HG03565 (cell line): ENCODE results near the gene DUSP10.

Experiments used
- ATAC-seq: cut with Tn5 transposase; IDR thresholded peaks from one replicate; pipeline ENCODE4 v1.9.1; 2021; ENCODE audit warnings: mild to moderate bottlenecking, moderate library complexity; ENCODE audit not compliant: unreplicated experiment

Gene DUSP10

DNA sequence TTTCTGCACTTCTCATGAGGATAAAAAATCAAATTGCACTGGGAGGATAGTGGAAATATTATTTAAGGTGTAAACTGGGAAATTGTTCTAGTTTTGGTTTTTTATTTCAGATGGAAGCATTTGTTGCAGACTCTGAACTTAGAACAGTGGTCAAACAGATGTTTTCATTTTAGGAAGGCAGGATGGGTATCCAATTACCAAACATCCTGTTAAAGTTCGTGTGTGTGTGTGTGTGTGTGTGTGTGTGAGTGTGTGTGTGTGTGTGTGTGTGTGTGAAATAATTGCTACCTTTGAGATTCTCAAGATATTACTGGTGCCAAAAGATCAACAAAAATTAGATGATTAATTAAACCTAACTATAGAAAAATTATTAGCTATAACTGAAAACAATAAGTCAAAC lies 24.3 kb upstream of the DUSP10 start:
- ATAC-seq, result no peak

DNA sequence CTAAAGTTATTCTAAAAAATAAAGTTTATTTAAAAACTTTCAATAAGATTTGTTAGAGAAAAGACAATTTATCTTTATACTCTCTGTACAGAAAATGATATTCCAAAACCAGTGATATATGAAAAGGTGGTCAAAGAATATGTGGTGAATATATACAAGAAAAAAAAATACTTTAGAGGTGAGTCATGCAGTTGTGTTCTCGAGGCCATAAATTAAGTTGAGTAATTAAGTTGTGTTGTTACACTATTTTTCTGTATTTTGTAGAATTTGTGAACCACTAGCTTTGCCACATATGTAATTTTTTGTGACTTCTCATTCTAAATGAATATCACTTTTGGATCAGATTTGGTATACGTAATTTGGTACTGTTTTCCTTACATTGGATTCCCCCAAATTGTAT lies 23.6 kb upstream of the DUSP10 start:
- ATAC-seq, result no peak

DNA sequence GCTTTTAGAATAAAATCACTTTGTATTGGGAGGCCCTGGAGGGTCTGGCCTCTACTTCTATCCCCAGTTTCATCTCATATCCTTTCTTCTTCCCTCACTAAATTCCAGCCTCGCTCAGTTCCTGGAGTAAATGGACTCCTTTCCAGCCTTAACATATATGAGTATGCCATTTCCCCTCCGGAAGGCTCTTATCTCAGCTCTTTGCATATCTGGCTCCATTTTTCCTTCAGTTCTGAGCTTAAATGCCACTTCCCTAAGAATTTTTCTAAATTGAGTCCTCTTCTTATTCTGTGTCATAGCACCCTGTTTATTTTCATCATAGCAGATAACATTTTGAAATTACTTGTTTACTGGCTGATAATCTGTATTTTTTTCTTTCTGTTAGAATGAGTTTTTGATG lies 20.2 kb upstream of the DUSP10 start:
- no peak for ATAC-seq

DNA sequence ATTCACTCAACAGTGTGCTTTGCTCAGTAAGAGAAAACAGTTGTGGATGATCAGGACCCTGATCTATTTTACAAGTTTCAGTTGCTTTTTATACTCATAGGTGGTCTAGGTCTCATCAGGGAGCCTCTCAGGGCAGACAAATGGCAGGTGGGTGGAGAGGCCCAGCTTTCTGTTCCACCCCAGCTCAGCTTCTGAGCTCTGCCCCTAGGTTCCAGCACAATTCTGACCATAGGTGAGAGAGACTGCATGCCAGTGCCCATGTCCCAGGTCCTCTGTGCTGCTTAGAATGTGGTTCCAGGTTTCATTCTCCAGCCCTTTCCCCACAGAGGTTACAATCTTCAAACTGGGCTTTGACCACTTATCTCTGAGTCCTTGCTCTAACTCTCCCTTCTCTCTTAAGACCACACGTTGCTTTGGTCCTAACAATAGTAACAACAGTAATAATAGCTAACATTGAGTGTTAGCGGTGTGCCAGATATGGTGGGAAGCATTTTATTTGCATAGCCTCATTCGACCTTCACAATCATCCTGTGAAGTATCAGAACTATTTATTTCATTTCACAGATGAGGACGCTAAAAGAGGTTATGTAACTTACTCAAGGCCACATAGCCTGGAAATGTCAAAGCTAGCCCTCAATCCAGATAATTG lies 19.6 kb upstream of the DUSP10 start:
- ATAC-seq, result peak; percentile 57

DNA sequence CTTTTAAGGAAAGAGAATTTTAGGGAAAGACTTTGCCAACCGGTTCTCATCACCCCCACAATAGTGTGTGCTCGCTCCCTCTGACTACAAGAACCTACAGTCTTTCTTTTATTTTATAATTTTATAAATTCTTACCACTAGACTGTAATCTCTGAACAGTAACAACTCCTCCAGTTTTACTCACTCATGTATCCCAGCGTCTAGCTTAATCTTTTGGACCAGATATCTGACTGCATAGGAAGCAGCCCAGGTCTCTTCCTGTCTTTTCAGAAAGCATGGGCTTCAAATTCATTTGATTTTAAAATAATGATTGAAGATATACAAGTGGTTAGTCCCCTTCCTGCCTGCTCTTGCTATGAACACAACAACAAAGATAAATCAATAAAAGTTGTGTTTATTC lies 19.0 kb upstream of the DUSP10 start:
- ATAC-seq, result no peak

DNA sequence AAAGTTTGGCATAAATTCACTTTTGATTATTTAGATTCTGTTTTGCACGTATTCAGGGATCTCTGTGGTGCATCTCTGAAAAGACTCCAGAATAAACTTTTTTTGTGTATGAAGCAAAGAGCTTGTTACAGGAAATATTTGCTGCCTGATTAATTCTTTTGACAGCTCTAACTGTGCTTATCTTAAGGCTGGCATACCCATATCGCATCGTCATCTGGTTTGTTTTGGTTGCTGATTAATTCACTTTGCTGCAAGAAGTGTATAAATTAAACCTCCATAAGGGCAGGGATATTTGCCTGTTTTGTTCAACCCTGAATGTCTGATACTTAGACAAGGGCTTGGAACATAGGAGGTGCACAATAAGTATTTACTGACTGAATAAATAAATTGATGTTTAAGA lies 17.5 kb upstream of the DUSP10 start:
- ATAC-seq, result no peak

DNA sequence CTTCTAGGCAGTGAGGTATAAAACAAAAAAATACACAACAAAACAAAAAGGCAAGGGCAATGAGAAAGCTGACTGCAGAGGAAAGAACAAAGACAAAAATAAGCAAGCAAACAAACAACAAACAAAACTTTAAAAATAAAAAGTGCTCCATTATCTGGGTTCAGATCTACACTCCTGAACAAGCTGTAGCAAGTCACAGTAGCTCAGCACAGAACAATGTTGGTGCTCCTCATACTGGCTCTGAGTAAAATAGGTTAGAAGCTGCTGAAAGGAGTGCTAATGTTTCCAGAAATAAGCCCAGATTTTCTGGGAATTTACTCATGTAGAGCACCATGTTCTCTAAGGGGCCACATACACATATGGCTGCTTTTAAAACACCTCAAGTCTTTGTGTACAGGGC lies 16.6 kb upstream of the DUSP10 start:
- ATAC-seq, result no peak

DNA sequence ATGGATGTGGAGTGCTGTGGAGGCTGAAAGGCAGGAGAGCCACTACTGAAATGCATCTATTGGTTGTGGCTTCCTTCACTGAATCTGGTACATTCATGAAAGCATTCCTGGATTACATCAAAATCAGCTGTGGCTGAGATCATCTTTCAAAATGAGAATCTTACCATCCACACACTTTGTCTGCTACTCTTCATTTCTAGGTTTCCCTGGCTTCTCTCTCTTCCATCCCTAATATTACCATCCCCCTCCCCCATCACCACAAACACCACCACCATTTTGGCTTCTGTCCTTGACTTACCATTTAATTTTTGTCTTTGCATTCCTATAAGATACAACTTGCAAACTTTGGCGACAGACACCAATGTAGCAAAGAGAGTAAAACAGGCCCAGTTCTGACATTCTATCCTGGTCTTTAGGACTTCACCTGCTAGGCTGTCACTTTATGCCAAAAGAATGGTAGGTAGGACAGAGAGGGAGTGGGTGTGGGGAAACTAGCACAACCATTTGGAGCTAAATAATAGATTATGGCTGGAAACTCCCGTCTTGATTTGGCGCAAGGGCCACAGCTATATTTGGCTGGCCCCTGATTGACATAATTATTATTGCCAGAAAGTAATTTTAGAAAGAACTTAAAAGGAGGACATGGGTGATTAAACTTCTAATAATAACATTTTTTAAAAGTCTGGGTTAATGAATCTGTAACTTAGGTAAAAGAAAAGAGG lies 15.1 kb upstream of the DUSP10 start:
- no peak for ATAC-seq

DNA sequence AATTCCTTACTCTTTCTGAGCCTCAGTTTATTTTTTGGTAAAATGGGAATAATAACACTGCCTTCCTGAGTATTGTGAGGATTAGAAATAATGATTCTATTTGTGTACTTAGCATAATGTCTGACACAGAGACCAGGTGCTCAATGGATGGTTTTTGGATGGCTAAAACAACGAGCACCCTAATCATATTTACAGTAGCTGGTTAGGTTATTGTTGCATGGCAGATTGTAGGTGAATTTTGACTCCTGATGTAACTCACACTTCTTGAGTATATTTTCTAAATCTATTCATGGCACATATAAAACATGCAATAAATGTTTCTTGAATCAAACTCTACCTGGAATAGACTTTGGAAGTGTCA lies 11.9 kb upstream of the DUSP10 start:
- ATAC-seq, result peak; percentile 21

DNA sequence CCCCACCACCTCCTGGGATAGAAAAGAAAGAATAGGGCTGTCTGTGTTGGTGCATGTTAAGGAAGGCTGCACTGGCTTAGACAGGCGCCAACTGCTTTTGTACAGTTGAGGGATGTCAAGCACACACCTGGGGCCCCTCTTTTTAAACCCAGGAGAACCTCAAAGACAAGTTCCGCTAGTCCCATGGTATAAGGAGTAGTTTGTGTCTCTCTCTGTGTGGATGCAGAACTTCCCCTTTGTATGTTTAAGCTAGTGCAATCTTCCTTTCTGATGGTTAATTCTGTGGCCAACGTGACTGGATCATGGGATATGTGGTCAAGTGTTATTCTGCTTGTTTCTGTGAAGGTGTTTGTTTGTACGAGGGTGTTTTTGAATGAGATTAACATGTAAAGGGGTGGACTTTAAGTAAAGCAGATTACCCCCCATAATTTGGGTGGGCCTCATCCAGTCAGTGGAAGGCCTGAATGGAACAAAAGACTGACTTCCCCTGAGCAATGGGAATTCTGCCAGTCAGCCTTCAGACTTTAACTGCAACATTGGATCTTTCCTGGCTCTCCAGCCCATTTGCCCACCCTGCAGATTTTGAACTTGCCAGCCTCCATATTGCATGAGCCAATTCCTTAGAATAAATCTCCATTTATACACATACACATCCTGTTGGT lies 9.5 kb upstream of the DUSP10 start:
- no peak for ATAC-seq

DNA sequence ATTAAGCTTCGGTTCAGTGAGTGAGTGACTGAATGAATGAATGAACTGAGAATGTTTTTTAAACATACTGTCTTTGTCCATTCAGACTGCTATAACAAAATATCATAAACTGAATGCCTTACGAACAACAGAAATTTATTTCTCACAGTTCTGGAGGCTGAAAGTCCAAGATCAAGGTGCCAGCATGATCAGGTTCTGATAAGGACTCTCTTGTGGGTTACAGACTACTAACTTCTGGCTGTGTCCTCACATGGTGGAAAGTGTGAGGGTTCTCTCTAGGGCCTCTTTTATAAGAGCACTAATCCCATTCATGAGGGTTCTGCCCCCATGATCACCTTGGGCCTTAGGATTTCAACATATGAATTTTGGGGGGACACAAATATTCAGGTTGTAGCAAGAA lies 7.1 kb upstream of the DUSP10 start:
- no peak for ATAC-seq

DNA sequence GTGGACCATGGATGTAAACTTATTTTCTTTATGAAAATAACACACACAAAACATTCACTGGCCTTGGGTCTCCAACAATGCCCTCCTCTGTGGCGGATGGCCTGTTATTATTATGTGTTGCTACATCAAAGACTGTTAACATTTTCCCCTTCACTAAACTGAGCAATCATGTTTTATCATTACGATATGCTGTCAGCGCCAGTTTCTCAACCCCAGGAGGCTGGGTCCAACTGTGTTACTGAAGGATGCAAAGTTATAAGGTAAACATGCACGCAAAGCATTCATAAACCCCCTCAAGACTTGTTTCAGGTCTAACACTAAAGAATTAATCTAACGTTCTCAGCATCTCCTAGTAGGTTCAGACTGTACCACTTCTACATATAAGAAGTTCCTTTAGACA lies 6.0 kb upstream of the DUSP10 start:
- no peak for ATAC-seq

DNA sequence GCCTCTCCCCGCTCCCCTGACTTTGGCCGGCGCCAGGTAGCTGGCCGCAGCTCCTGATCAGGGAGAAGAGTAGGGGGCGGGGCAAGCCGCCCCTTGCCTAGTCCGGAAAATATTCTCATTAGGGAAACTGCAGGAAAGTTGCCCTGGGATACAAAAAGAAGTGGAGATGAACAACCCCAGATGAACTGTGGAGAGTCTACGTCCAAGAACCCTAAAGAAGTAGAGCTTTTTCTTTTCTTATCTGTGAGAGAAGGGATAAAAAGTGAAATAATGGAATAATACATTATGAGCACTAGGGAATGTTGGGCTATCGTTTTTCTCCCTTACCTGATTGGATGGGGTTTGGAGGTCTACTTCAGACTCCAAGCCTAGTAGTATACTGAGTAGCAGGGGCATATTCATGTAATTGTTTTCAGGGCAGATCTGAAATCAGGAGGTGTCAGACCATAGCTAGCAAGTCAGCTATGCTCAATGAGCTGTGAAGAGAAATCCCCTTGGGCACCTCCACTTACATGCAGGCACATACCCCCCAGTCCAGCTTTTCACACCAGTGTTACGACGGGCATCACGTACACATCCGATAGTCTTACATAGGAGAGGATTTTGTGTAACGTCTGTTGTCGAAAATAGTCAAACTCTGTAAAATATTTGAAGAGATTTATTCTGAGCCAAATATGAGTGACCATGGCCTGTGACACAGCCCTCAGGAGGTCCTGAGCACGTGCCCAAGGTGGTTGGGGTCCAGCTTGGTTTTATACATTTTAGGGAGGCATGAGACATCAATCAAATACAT lies 1.7 kb upstream of the DUSP10 start:
- ATAC-seq, result no peak

DNA sequence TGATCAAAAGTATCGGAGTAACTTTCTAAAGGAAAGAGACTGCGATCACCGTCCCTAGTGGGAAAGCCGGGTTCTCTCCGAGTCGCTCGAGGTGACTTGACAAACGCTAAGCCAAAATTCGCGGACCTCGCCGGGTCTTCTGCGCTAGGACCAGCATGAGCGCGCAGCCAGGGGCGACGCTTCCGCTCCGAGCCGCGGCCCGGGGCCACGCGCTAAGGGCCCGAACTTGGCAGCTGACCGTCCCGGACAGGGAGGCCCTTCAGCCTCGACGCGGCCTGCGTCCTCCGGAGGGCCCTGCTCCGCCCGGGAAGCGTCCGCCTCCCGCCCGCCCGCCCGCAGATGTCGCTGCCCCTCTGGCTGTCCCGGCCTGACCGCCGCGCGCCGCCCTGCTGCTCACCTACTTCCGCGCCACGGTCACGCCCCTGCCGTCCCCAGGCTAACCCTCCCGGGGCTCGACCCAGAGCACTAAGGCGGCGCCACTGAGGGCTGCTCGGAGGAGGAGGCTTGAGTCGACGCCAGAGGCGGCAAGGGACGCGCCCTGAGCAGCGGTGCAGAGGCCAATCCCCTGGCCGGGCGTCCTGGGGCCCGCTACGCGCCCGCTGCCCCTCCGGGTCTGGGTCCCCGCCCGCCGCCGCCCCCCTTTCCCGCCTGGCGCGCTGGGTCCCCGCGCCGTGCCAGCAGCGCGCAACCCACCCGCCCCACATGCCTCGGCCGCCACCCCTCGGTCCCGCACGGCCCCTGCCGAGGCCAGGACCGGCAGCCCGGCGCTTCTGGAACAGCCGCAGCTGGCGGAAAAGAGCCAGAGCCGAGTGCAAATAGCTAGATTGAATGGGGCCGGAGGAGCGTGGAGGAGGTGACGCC lies 896 bp upstream of the DUSP10 start:
- ATAC-seq, result peak; percentile 26

DNA sequence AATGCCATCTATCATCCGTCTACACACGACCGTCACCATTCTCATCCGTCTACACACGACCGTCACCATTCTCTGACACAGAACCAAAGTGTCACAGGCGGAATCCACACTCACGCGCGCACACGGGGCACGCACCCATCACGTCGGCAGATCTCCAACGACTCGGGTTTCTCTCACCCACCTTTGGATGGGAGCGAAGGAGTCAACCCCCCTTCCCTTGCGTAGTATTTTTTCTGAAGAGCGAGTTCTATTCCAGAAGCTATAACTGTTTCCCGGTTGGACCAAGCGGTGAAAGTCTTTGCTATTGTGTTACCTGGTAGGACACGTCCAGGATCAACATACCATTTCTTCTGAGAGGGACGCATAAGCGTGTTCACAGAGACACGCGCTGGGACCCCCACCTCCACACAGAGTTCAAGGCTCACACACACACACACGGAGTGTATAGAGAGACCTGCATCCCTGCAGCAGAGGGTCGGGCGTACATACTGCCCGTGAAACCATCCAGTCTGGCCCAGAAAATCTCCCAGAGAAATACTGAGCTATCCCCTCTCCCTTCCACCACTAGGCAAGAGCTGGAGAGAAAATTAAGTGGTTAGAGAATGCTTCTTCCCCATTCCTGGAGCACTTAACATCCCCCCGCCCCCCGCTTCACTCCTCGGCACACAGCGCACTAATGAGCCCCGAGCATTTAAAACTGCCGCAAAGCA lies 741 bp downstream of the DUSP10 start:
- no peak for ATAC-seq

DNA sequence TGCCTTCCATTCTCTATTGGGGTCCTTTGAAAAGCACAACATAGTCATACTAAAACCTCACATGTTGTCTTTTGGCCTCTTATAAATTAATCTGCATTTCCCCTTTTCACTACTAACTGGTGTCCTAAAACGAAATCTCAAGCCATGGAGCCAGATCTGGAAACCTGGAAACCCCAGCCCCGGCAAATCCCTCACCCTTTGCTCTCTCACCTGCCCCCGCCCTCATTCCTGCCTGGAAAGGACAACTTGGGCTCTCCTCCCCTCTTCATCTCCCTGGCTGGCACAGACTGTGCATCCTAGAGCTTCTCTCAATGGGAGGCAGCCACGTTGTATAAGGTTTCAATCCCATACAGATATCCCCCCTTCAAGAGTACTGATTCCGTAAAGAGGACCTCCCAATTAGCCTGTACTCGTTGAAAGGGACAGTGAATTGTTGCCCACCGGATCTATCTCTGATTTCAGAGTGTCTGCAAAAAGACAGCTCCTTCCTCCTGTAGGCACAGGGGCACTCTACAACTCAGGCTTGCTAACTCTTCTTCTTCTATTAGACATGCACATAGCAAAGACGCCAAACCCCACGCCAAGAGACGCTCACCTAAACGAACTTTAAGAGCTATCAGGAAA lies 1.4 kb downstream of the DUSP10 start:
- ATAC-seq, result no peak

DNA sequence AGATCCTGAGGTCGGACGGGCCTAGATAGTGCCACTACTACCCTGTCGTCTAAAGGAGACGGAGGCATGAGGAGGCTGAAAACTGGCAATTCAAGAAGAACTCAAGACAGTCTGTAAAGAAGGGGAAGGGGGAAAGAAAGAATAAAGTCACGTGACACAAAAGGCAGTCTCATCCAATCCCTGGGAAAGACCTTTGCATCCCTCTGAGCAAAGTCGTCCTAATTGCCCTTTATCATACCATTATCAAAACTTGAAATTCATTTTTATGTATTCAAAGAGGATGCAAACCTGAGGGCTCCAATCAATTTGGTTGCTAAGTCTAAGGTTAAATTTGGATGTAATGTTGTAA lies 2.2 kb downstream of the DUSP10 start:
- ATAC-seq, result no peak

DNA sequence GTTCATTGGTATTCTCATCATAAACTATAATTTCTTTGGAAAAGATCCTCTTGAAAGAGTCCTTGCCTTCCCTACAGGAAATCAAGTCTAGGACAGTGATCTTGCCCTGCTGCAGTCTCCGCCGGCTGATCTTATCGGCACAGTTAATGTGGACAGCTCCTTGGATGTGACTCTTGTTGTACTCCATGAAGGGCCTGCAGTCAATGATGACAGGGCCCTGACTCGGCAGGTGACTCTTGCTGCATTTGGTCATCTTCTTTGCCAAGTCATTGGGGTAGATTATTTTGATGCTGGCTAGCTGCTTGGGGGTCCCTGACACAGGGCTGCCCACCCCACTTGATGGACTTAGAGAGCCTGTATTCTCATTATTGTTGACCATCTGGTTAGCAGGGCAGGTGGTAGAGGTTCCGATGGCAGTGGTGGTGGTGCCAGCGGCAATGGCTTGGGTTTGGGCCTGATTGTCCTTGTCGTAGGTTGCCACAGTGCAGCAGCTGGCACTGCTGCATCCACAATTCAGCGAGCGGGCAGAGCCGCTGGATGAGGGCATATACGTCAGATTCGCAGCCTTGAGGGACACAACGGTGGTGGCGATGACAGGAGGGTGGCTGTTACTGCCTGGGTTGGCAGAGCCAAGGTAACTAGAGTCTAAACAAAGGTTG lies 2.7 kb downstream of the DUSP10 start:
- no peak for ATAC-seq

DNA sequence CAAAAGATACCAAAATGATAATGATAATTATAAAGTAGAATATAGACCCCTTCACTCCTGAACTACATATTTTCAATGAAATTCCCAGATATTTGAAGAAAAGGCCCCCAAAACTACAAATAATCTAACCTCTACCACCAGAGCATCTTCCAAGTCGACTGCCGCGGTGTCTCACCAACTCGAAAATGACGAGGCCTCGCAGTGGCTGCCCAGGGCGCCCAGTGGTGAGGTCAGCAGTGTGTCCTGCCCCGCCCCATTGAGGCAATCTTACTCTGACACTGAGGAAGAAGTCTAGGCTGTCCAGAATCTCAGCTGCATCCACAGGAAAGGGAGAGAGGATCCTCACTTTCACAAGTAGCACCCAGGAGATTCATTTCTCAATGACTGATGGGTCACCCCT lies 5.2 kb downstream of the DUSP10 start:
- no peak for ATAC-seq
